Measurements from ENCODE around the gene CAPZB. TPM values are rescaled to one million over a fixed set of nuclear protein-coding genes. Genes with fewer than 3 reads are reported as not detected.

Gene CAPZB
- total RNA-seq, 1 experiment from 2014 or later: 198 TPM

GRCh38 chr1:19342062-19342750 is 143.1 kb downstream of the CAPZB start:
- CTCF ChIA-PET: interaction anchor here (0.7 to 1.2 kb wide), 2 partner anchors 240 to 309 kb away, joined by 3 to 4 read pairs; no protein-coding TSS in a partner anchor
- Mint-ChIP-seq H3K27me3 (ENCODE audit: unreplicated experiment) (no peaks in the 10 kb centered on the region), H3K4me1 (ENCODE audit: low read depth, unreplicated experiment) (peaks cover 7% of the 10 kb centered on the region), H3K9me3 (ENCODE audit: low read depth, unreplicated experiment) (no peaks in the 10 kb centered on the region), H3K4me3 (ENCODE audit: low read depth, unreplicated experiment) (no peak overlapping the region), H3K36me3 (ENCODE audit: insufficient read depth, unreplicated experiment) (peaks cover 40% of the 10 kb centered on the region), H3K27ac (ENCODE audit: unreplicated experiment) (no peak overlapping the region)
- no peak for TF ChIP-seq CTCF (IDR thresholded peaks at IDR 0.05; ENCODE audit: unreplicated experiment)
- DNase-seq: no peak
- intact Hi-C loops (cut with micrococcal nuclease; ENCODE audit: unreplicated experiment): no loop called here
- no TSS peak for BruUV-seq (replicated peaks)

GRCh38 chr1:19341201-19342061 is 143.9 kb downstream of the CAPZB start:
- Mint-ChIP-seq H3K9me3 (ENCODE audit: low read depth, unreplicated experiment) (no peaks in the 10 kb centered on the region), H3K27ac (ENCODE audit: unreplicated experiment) (peak overlapping the region; percentile 16), H3K27me3 (ENCODE audit: unreplicated experiment) (no peaks in the 10 kb centered on the region), H3K4me3 (ENCODE audit: low read depth, unreplicated experiment) (no peak overlapping the region), H3K36me3 (ENCODE audit: insufficient read depth, unreplicated experiment) (peaks cover 44% of the 10 kb centered on the region), H3K4me1 (ENCODE audit: low read depth, unreplicated experiment) (peaks cover 9% of the 10 kb centered on the region)
- CTCF ChIA-PET: interaction anchor here (0.7 kb wide), 1 partner anchor 310 kb away, joined by 4 read pairs; no protein-coding TSS in a partner anchor
- intact Hi-C loops (cut with micrococcal nuclease; ENCODE audit: unreplicated experiment): no loop called here
- BruUV-seq (replicated peaks): no TSS peak
- TF ChIP-seq CTCF (IDR thresholded peaks at IDR 0.05; ENCODE audit: unreplicated experiment): peak; percentile 73
- DNase-seq: peak; percentile 69

GRCh38 chr1:19340387-19340937 is 144.9 kb downstream of the CAPZB start:
- no peak for TF ChIP-seq CTCF (IDR thresholded peaks at IDR 0.05; ENCODE audit: unreplicated experiment)
- H3K36me3 Mint-ChIP-seq (ENCODE audit: insufficient read depth, unreplicated experiment): peaks cover 48% of the 10 kb centered on the region
- no peaks in the 10 kb centered on the region for H3K9me3 Mint-ChIP-seq (ENCODE audit: low read depth, unreplicated experiment)
- peaks cover 9% of the 10 kb centered on the region for H3K4me1 Mint-ChIP-seq (ENCODE audit: low read depth, unreplicated experiment)
- H3K27me3 Mint-ChIP-seq (ENCODE audit: unreplicated experiment): no peaks in the 10 kb centered on the region
- BruUV-seq (replicated peaks): no TSS peak
- DNase-seq: no peak
- intact Hi-C loops (cut with micrococcal nuclease; ENCODE audit: unreplicated experiment): no loop called here
- H3K4me3 Mint-ChIP-seq (ENCODE audit: low read depth, unreplicated experiment): no peak overlapping the region
- H3K27ac Mint-ChIP-seq (ENCODE audit: unreplicated experiment): peak overlapping the region; percentile 16
- CTCF ChIA-PET: no interaction called here

GRCh38 chr1:19339214-19339861 is 146.0 kb downstream of the CAPZB start:
- no peaks in the 10 kb centered on the region for H3K9me3 Mint-ChIP-seq (ENCODE audit: low read depth, unreplicated experiment)
- no peak overlapping the region for H3K4me3 Mint-ChIP-seq (ENCODE audit: low read depth, unreplicated experiment)
- H3K4me1 Mint-ChIP-seq (ENCODE audit: low read depth, unreplicated experiment): peaks cover 9% of the 10 kb centered on the region
- TSS peak; percentile 69 for BruUV-seq (replicated peaks)
- TF ChIP-seq CTCF (IDR thresholded peaks at IDR 0.05; ENCODE audit: unreplicated experiment): no peak
- CTCF ChIA-PET: no interaction called here
- H3K36me3 Mint-ChIP-seq (ENCODE audit: insufficient read depth, unreplicated experiment): peaks cover 50% of the 10 kb centered on the region
- no peaks in the 10 kb centered on the region for H3K27me3 Mint-ChIP-seq (ENCODE audit: unreplicated experiment)
- no peak for DNase-seq
- intact Hi-C loops (cut with micrococcal nuclease; ENCODE audit: unreplicated experiment): no loop called here
- no peak overlapping the region for H3K27ac Mint-ChIP-seq (ENCODE audit: unreplicated experiment)
